ENCODE measurements around the gene ANXA11. TPM values are rescaled to one million over a fixed set of nuclear protein-coding genes. Genes with fewer than 3 reads are reported as not detected.

ANXA11 gene
- total RNA-seq, 2 experiments from 2014 or later, result 93.9 to 164 TPM

GRCh38 chr10:80168679-80169380 lies 36.5 kb downstream of the ANXA11 start:
- BruUV-seq (replicated peaks), result no TSS peak
- Histone ChIP-seq H2AFZ (ENCODE audit: low read length) (no peak overlapping the region), H4K20me1 (ENCODE audit: insufficient read depth, low read length) (no peaks in the 10 kb centered on the region; the same call in 1 of the 2 replicates), H3K9me3 (ENCODE audit: low read length) (no peaks in the 10 kb centered on the region), H3K4me2 (ENCODE audit: low read length) (no peak overlapping the region), H3K36me3 (ENCODE audit: insufficient read depth, low read length) (peaks cover 69% of the 10 kb centered on the region), H3K27ac (ENCODE audit: low read depth, low read length, poor library complexity, severe bottlenecking) (no peak overlapping the region), H3K4me3 (ENCODE audit: low read depth, low read length, poor library complexity, severe bottlenecking) (no peak overlapping the region), H3K79me2 (ENCODE audit: insufficient read depth, low read depth, low read length) (no peaks in the 10 kb centered on the region), H3K4me1 (ENCODE audit: insufficient read depth, low read length, poor library complexity, severe bottlenecking) (peaks cover 6% of the 10 kb centered on the region), H3K9me2 (ENCODE audit: insufficient read depth, low read length) (no peaks in the 10 kb centered on the region)
- POLR2A ChIA-PET, result interaction anchor here (1.0 to 1.5 kb wide), 2 partner anchors 35 to 51 kb away, joined by 3 read pairs; no protein-coding TSS in a partner anchor
- intact Hi-C loops (cut with micrococcal nuclease; ENCODE audit: unreplicated experiment), result loop anchor here (2.0 kb wide), 1 partner anchor 36 kb away; the partner anchor contains the start of gene ANXA11
- DNase-seq (ENCODE audit: low spot score), result peak; percentile 34
- TF ChIP-seq EZH2phosphoT487 (IDR thresholded peaks at IDR 0.05; ENCODE audit: borderline replicate concordance, low read depth, low read length), result no peak
- TF ChIP-seq, protein P1, sequence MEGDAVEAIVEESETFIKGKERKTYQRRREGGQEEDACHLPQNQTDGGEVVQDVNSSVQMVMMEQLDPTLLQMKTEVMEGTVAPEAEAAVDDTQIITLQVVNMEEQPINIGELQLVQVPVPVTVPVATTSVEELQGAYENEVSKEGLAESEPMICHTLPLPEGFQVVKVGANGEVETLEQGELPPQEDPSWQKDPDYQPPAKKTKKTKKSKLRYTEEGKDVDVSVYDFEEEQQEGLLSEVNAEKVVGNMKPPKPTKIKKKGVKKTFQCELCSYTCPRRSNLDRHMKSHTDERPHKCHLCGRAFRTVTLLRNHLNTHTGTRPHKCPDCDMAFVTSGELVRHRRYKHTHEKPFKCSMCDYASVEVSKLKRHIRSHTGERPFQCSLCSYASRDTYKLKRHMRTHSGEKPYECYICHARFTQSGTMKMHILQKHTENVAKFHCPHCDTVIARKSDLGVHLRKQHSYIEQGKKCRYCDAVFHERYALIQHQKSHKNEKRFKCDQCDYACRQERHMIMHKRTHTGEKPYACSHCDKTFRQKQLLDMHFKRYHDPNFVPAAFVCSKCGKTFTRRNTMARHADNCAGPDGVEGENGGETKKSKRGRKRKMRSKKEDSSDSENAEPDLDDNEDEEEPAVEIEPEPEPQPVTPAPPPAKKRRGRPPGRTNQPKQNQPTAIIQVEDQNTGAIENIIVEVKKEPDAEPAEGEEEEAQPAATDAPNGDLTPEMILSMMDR (conservative IDR thresholded peaks at IDR 0.05; ENCODE audit: low read length), result peak; percentile 67
- CTCF ChIA-PET (ENCODE audit: unreplicated experiment), result no interaction called here

DNA sequence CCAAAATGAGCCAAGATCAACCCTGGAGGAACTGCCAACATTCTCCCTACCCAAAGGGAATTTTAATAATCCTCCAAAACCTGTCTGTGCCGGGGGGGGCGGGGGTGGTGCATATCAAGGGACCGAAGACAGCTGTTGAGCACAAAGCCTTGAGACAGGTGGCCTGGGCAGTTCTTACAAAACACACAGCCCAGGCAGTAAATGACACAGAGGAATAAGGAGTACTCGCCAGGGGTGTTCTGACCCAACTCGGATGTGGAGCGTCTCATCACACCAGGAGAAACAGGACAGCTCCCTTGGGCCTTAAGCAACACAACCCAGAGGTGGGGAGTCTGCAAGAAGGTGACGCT lies 37.2 kb downstream of the ANXA11 start:
- Histone ChIP-seq H3K4me2 (ENCODE audit: low read length) (no peak overlapping the region), H3K9me2 (ENCODE audit: insufficient read depth, low read length) (no peaks in the 10 kb centered on the region), H3K4me1 (ENCODE audit: insufficient read depth, low read length, poor library complexity, severe bottlenecking) (no peaks in the 10 kb centered on the region), H3K9me3 (ENCODE audit: low read length) (no peaks in the 10 kb centered on the region), H3K36me3 (ENCODE audit: insufficient read depth, low read length) (peaks cover 74% of the 10 kb centered on the region), H3K79me2 (ENCODE audit: insufficient read depth, low read depth, low read length) (no peaks in the 10 kb centered on the region), H4K20me1 (ENCODE audit: insufficient read depth, low read length) (no peaks in the 10 kb centered on the region; the same call in 1 of the 2 replicates), H2AFZ (ENCODE audit: low read length) (no peak overlapping the region), H3K4me3 (ENCODE audit: low read depth, low read length, poor library complexity, severe bottlenecking) (no peak overlapping the region), H3K27ac (ENCODE audit: low read depth, low read length, poor library complexity, severe bottlenecking) (no peak overlapping the region)
- DNase-seq (ENCODE audit: low spot score), result no peak
- ChIA-PET CTCF (ENCODE audit: unreplicated experiment) (no interaction called here), POLR2A (interaction anchor here (1.0 kb wide), 1 partner anchor 50 kb away, joined by 3 read pairs; no protein-coding TSS in a partner anchor)
- BruUV-seq (replicated peaks), result no TSS peak
- TF ChIP-seq, protein P1 (conservative IDR thresholded peaks at IDR 0.05; ENCODE audit: low read length), result no peak
- no peak for TF ChIP-seq EZH2phosphoT487 (IDR thresholded peaks at IDR 0.05; ENCODE audit: borderline replicate concordance, low read depth, low read length)
- intact Hi-C loops (cut with micrococcal nuclease; ENCODE audit: unreplicated experiment), result loop anchor here (2.0 kb wide), 1 partner anchor 37 kb away; the partner anchor contains the start of gene ANXA11

All from OCI-LY7 (cell line).